EH (cell line): ENCODE data around the gene TPD52L2.
"Not testable (repeated sequence)": the region's sequence is repeated elsewhere in the genome, so short reads cannot be mapped to it uniquely, and the experiment has no call there.

Source experiments
- DNase-seq: peaks from one replicate; pipeline ENCODE4 v3.0.0-alpha.2; 2015; ENCODE audit warnings: low read depth

Gene TPD52L2

GRCh38 chr20:63878899-63879663 lies 14.0 kb downstream of the TPD52L2 start:
- DNase-seq, result no peak

DNA sequence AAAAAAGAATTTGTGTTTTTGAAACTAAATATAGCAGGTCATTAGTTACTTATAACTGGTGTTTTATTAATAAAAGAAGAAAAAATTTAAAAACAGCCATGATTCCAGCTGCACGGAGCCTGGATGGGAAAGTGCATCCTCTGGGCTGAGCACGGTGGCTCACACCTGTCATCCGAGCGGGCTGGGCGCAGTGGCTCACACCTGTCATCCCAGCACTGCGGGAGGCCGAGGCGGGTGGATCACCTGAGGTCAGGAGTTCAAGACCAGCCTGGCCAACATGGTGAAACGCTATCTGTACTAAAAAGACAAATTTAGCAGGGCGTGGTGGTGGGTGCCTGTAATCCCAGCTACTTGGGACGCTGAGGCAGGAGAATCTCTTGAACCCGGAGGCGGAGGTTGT lies 15.8 kb downstream of the TPD52L2 start:
- DNase-seq, result not testable (repeated sequence)

DNA sequence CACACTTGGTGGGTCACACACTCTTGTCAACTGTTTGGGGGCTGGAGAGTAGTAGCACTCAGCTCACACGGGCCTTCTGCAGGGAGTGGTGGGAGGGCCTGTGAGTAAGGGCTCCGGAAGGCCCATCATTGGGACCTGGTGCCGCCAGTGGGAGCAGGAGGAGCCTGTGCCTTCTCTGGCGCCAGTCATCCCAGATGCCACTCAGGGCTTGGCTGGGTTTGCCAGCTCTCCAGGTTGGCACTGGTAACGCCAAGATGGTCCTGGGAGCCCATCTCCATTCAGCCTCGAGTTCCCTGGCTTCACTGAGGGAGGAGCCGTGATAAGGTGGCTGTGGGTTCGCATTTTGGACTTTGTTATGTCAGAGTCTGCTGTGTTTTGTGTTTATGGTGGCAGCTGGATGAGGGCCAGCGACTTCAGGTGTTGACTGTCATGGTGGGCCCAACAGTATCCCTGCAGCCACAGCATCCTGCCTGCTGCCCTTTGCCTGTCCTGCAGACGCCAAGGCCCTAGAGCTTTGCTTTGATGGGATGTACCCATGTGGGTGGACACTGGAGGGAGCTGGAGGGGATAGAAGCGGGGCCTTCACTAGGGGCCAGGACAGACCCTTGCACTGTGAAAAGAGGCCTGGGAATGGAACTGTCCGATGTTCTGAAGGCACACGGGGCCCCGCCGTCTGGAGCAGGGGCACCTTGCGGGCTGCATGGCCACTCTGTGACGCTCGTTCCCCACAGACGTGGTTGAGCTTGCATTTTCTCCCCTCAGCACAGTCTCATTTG lies 16.6 kb downstream of the TPD52L2 start:
- DNase-seq, result no peak

- no peak for DNase-seq
These were observed 17.5 kb downstream of the TPD52L2 start for GRCh38 chr20:63882257-63883200.

DNA sequence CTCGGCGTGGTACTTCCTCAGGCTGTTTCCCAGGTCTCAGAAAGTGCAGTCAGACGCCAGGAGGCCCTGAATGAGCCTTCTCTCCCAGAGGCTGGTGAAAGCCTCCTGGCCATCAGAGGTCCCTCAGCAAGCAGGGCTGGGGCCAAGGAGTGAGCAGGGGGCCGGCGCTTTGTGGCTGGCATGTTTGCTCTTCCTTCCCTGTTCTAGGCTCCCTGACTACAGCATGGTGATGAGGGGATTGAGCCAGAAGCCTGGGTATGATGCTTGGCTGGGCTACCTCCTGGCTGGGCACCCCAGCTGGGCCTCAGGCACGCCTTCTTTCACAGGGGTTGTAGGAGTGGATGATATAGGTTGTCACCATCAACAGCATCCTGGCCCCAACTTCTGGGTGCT lies 18.1 kb downstream of the TPD52L2 start:
- DNase-seq, result no peak

- no peak for DNase-seq
These were observed 19.6 kb downstream of the TPD52L2 start for GRCh38 chr20:63884506-63885263.

- no peak for DNase-seq
These were observed 20.4 kb downstream of the TPD52L2 start for GRCh38 chr20:63885264-63886053.

GRCh38 chr20:63886054-63886419 lies 21.0 kb downstream of the TPD52L2 start:
- no peak for DNase-seq

DNA sequence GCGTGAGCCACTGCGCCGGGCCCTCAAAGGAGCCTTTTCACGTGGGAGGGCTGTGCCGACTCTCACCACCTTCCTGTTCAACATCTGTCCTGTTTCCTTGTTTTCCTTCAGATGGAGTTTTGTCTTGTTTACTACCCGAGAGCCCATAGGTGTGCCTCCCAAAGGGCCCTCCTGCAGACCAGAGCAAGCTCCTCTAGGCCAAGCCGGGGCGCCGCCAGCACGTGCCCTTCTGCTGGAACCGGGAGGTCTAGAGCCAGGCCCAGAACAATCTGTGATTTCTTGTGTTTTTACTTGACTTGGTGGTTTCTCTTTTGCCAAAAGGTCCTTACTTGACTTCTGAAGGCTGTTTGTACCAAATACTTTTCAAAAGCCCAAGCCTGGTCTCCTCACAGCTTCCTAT lies 21.9 kb downstream of the TPD52L2 start:
- no peak for DNase-seq

DNA sequence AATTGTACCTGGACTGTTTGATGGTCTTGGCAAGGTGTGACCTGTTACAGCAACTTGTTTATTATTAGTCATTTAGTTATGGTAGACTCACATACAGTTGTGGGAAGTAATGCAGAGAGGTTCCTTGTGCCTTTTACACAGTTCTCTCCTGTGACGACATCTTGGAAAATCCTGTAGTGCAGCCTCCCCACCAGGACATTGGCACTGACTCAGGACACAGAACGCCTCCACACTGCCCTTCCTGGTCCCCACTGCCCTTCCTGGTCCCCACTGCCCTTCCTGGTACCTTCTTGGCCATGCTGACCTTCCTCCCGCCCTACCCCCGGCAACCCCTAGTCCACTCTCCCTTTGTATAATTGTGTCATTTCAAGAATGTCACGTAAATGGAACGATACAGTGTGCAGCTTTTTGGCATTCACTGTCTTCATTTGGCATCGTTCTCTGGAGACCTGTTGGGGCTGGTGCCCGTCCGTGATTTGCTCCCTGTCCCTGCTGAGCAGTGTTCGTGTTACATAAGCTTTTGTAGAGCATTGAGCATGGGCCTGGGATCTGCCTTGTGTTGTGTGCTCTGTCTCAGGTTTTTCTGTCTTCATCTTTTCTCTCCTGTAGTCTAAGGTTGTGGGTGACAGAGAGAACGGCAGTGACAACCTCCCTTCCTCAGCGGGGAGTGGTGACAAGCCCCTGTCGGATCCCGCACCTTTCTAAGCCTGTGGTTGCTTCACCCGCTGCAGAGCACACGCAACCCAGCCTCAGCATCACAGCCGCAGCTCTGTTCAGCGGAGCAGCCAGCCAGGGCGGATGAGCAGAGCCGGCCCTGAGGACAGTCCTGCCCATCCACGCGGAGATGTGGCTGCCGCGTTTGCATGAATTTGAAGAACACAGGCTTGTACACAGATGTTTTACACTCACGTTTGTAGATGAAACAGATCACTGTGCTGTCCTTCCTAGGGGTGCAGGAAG lies 24.5 kb downstream of the TPD52L2 start:
- DNase-seq, result no peak

- peak; percentile 7 for DNase-seq
These were observed 25.1 kb downstream of the TPD52L2 start for GRCh38 chr20:63890201-63890576.

DNA sequence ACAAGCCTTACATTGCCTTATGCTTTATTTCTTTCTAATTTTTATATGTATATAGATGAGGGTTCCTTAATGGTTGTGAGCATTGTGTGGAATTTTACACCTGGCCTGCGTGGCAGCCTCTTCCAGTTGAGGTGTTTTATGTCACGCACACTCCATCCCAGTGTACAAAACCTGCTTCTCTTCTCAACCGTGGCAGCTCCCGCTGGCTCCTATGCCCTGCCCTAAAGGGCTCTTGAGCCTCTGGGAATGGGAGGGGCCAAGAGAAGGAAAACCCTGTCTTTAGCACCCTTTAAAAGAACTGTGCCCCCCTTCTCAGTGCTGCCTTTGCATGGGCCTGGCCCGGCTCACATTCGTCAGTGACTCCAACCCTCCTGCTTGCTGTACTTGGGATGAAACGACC lies 25.5 kb downstream of the TPD52L2 start:
- no peak for DNase-seq

DNA sequence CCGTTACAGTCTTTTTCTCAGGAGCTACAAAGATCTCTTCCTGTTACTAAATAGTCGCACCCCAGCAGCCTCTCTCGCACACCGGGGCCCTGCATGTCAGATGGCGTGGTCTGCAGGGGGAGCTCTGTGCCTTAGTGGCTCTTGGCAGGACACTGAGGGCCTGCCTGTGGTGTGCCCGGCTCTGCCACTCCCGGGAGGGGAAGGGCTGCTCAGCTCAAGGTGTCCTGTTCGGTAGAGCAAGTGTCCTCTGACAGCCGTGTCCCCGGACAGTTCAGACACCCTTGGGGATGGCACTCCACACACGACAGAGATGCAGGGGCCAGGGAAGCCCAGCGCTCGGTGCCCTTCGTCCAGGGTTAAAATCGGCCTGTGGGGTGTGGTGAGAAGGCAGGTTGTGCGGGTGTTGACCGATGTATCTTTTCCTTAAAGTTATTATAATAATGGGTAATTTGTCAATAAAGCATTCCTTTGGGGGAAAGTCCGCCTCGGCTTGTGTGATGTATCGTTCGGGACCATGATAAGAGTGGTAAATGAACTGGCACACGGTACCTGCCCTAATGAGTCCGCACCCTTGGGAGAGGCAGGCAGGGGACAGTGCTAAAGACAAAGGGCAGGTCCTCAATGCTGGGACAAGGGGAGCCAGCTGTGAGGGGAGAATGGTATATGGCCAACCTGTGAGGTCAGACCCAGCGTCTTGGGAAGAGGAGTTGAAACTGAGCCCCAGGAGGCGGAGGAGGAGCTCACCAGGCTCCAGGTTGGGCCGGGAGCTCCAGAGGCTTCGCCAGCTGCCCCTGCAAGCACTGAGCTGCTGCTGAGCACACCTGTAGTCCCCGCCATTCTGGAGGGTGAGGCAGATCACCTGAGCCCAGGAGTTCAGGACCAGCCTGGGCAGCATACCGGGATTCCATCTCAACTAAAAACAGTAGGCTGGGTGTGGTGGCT lies 26.3 kb downstream of the TPD52L2 start:
- no peak for DNase-seq

DNA sequence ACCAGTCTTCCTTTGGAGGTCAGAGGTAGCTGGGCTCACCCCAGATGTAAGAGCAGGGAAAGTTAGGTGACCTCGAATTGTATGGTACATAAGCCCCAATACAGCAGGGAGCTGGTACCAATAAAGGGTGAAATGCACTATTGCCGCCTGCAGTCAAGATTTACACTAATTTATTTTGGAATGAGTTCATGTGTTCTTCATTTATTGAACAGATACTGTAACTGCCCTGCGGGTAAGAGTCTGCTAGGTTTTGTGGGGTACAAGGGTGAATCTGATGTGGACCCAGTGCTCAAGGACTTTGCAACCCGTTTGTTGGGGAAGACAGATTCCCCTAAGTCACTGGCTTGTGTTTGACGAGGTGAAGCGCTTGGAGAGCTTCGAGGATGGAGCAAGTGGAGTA lies 27.3 kb downstream of the TPD52L2 start:
- no peak for DNase-seq

- DNase-seq, result no peak
These were observed 28.9 kb downstream of the TPD52L2 start for GRCh38 chr20:63893999-63894357.

DNA sequence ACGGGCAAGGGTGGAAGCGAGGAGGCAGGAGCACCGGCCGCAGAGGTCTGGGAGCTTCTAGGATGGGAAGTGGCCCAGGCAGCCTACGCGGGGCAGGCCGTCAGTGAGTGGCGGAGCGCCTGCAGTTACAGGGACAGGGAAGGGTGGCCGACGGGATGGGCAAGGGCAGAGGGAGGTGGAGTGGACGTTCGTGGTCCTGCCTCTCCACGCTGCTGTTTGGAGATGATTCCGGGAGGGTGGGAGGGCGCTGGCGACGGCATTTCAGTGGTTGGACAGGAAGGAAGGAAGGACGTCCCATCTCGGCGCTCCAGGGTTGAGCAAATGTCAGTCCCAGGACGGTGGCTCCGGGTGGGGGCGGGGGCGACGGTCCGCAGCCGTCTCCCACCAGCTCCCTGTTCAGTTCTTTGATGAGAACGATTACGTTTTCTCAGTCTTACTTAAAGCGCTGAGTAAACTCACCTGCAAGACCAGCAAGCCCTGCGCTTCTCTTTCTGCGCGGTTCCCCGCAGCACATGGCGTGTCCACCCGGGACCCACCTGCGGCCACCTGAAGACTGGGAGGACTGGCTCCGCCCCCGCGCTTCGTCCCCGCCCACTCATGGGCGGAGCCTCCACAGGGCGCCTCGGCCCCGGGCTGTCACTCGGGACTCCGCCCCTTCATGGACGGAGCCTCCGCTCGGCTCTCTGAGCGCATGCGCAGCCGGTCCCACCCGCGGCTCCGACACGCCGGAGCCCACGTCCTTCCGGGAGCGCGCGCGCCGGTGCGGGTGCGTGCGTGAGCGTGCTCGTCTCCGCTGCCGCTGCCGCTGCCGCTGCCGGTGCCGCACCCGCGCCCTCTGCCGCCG lies 29.5 kb downstream of the TPD52L2 start, which contains the start of gene DNAJC5:
Gene DNAJC5, plus strand, starts transcription at position 769 of the 844 bp plus-strand sequence. CDS start 33,220 bp downstream, outside the sequence.
- peak; percentile 93 for DNase-seq

DNA sequence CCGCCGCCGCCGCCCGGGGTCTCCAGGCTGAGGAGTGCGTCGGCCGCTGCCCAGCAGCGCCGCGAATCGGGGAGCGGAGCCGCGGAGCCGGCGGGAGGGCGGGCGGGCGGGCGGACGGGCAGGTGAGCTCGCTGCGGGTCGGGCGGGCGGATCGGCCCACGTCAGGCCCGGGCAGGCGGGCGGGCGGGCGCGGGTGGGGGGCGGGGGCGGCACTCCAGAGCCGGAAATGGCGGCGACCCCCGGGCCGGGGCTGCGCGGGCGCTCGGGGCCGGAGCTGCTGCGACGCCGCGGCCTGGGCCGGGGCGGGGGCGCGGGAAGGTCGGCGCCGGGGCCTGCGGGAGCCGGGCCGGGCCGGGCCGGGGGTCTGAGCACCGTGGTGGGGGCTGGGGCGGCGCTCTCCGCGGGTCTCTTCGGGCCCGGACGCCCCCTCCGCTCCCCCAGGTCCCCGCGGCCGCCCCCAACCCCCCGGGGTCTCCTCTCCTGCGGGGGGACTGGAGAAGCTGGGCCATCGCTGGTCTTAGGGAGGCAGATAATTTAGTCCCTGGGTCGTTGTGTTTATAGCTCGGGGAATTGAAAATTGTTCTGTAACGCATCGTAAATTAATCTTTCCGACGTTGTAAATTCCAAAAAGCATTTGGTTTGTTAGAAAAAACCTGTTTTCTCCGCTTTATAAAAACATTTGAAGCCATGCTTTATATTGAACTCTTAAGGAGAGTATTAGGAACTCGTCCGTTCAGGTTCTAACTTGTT lies 30.3 kb downstream of the TPD52L2 start:
- DNase-seq, result no peak
